Keratinocyte (primary cell): ENCODE measurements around the gene SDCCAG8. TPM values are rescaled to one million over a fixed set of nuclear protein-coding genes. Genes with fewer than 3 reads are reported as not detected.

Experiments used
- DNase-seq: peaks from one replicate; pipeline ENCODE4 v3.0.0-alpha.2; 2011; ENCODE audit warnings: low read depth, missing footprints, low spot score
- FAIRE-seq: peaks from 2 replicates; lab custom pipeline; 2011; peaks lifted over from hg19 to GRCh38; lab: Jason Lieb, UNC
- H2AFZ ChIP-seq: 2 replicates; pipeline ENCODE4 v1.6.0; 2012; ENCODE audit warnings: low read length, control low read depth, inconsistent platforms; ENCODE audit not compliant: control insufficient read depth
- H3K27ac ChIP-seq: 2 replicates; pipeline ENCODE4 v1.5.1; 2011; ENCODE audit warnings: low read length; ENCODE audit not compliant: control insufficient read depth, insufficient read depth
- H3K27me3 ChIP-seq: 3 replicates; pipeline ENCODE4 v1.6.0; 2011; ENCODE audit warnings: low read length; ENCODE audit not compliant: control insufficient read depth, insufficient read depth; ENCODE audit errors: extremely low read depth
- H3K36me3 ChIP-seq, 2 experiments: 2 replicates in 1 of 2; 3 replicates in 1 of 2; pipeline ENCODE4 v1.5.1; 2011; ENCODE audit warnings: low read length in 2 of 2, mild to moderate bottlenecking in 1 of 2; ENCODE audit not compliant: control insufficient read depth in 2 of 2, insufficient read depth in 2 of 2; ENCODE audit errors: extremely low read depth in 1 of 2
- H3K4me1 ChIP-seq: 3 replicates; pipeline ENCODE4 v1.5.1; 2011; ENCODE audit warnings: low read length; ENCODE audit not compliant: control insufficient read depth, insufficient read depth; ENCODE audit errors: extremely low read depth
- H3K4me2 ChIP-seq: 3 replicates; pipeline ENCODE4 v1.6.0; 2011; ENCODE audit warnings: low read depth, low read length; ENCODE audit not compliant: control insufficient read depth, insufficient read depth; ENCODE audit errors: extremely low read depth
- H3K4me3 ChIP-seq, 3 experiments: fragments of 200-600 bp in 1 of 3; sonication (generic) in 1 of 3; 2 replicates in 2 of 3; 3 replicates in 1 of 3; pipeline ENCODE4 v1.5.1; 2011 to 2016; ENCODE audit warnings: low read length in 3 of 3, mild to moderate bottlenecking in 3 of 3, control low read depth in 2 of 3, inconsistent platforms in 1 of 3, low read depth in 1 of 3, mixed read lengths in 1 of 3, mixed run types in 1 of 3, moderate library complexity in 1 of 3; ENCODE audit not compliant: control insufficient read depth in 2 of 3, insufficient read depth in 2 of 3; ENCODE audit errors: extremely low read depth in 1 of 3
- H3K79me2 ChIP-seq: 2 replicates; pipeline ENCODE4 v1.6.0; 2012; ENCODE audit warnings: low read length; ENCODE audit not compliant: control insufficient read depth, insufficient read depth
- H3K9ac ChIP-seq: 3 replicates; pipeline ENCODE4 v1.6.0; 2011; ENCODE audit warnings: low read length; ENCODE audit not compliant: control insufficient read depth, insufficient read depth; ENCODE audit errors: extremely low read depth
- H3K9me1 ChIP-seq: 3 replicates; pipeline ENCODE4 v1.6.0; 2011; ENCODE audit warnings: low read length; ENCODE audit not compliant: control insufficient read depth, insufficient read depth; ENCODE audit errors: extremely low read depth
- H3K9me3 ChIP-seq: 2 replicates; pipeline ENCODE4 v1.5.1; 2012; ENCODE audit warnings: low read depth, low read length; ENCODE audit not compliant: control insufficient read depth
- H4K20me1 ChIP-seq: 3 replicates; pipeline ENCODE4 v1.6.0; 2011; ENCODE audit warnings: low read length; ENCODE audit not compliant: control insufficient read depth, insufficient read depth; ENCODE audit errors: extremely low read depth
- EZH2 ChIP-seq: IDR thresholded peaks from one replicate; pipeline ENCODE4 v1.6.1; 2012; ENCODE audit warnings: inconsistent platforms, mild to moderate bottlenecking, low read length, moderate library complexity
- dilution Hi-C: fragments of 300-500 bp; cut with MboI; formaldehyde crosslinking; loops from one replicate; pipeline ENCODE4 v1.7.0; 2020; ENCODE audit warnings: low sequenced_read_pairs; ENCODE audit not compliant: extremely low pct_ligation_motif_present
- polyA plus RNA-seq, 5 experiments: library from polyadenylated mRNA; depleted of rRNA in 3 of 5; stranded (reverse) in 3 of 5; stranded (forward) in 1 of 5; unstranded in 1 of 5; fragments of >200 nt; gene quantifications; 1 replicate in 1 of 5; 2 replicates in 3 of 5; 3 replicates in 1 of 5; pipeline versions ENCODE4 v1.2.1 to v1.2.3, GENCODE V29; 2011 to 2012; ENCODE audit warnings: missing spikeins in 2 of 5, low read depth in 1 of 5, low replicate concordance in 1 of 5
- TF ChIP-seq, protein P1 (sequence below), 3 experiments: IDR thresholded peaks in 1 of 3; conservative IDR thresholded peaks in 1 of 3; optimal IDR thresholded peaks in 1 of 3; 2 replicates in 2 of 3; 3 replicates in 1 of 3; pipeline versions ENCODE3 to v1.5.1; 2011; ENCODE audit warnings: low read length in 3 of 3, mild to moderate bottlenecking in 3 of 3, moderate library complexity in 2 of 3, control low read depth in 1 of 3, inconsistent platforms in 1 of 3; ENCODE audit not compliant: insufficient read depth in 2 of 3; ENCODE audit errors: extremely low read depth in 1 of 3

Gene SDCCAG8
- polyA plus RNA-seq, 1 donor (not counting 4 experiments of a cell fraction or from before 2014, with no cell fraction given), result 61.6 TPM

DNA sequence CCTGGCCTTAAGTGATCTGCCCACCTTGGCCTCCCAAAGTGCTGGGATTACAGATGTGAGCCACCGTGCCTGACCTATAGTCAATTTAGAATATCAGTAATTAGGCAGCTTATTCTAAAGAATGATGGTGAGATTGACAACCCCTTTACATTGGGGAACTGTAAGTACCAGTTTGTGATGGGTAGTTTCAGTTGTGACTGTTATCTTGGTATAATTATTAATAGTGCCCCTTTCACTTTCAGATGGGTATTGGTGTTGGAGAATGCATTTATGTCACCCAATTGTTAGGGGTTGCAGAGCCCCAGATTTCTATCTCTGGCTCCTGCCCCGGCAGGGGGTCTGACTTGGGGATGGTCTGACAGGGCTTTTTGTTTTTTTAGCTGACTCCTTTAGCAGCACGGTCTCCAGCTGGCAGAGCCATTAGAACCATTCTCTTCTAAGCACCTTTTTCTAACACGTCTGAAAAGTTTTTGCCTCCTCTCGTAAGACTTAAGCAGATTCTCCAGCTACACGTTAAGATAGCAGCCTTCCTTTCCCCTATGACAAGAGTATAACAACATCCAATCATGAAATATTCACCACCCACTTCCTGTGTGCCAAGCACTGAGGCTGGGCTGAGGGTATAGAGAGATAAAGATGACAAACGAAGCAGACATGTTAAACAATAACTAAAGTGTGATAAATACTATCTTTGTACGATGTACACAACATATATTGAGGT lies 157.8 kb downstream of the SDCCAG8 start:
- H3K9ac ChIP-seq, result no peak overlapping the region
- no peaks in the 10 kb centered on the region for H3K79me2 ChIP-seq
- no peaks in the 10 kb centered on the region for H3K4me1 ChIP-seq
- no peaks in the 10 kb centered on the region for H4K20me1 ChIP-seq
- H3K4me2 ChIP-seq, result no peak overlapping the region
- no peaks in the 10 kb centered on the region for H3K27me3 ChIP-seq
- H3K36me3 ChIP-seq, result peaks cover 1 to 3% of the 10 kb centered on the region in 2 experiments
- TF ChIP-seq EZH2, result no peak
- TF ChIP-seq, protein P1, sequence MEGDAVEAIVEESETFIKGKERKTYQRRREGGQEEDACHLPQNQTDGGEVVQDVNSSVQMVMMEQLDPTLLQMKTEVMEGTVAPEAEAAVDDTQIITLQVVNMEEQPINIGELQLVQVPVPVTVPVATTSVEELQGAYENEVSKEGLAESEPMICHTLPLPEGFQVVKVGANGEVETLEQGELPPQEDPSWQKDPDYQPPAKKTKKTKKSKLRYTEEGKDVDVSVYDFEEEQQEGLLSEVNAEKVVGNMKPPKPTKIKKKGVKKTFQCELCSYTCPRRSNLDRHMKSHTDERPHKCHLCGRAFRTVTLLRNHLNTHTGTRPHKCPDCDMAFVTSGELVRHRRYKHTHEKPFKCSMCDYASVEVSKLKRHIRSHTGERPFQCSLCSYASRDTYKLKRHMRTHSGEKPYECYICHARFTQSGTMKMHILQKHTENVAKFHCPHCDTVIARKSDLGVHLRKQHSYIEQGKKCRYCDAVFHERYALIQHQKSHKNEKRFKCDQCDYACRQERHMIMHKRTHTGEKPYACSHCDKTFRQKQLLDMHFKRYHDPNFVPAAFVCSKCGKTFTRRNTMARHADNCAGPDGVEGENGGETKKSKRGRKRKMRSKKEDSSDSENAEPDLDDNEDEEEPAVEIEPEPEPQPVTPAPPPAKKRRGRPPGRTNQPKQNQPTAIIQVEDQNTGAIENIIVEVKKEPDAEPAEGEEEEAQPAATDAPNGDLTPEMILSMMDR (optimal IDR thresholded peaks at IDR 0.05 in 1 of 3, IDR thresholded peaks at IDR 0.05 in 1 of 3, conservative IDR thresholded peaks at IDR 0.05 in 1 of 3; ENCODE audit: extremely low read depth in 1 of 3, insufficient read depth in 2 of 3, low read length in 3 of 3), result no peak
- H3K27ac ChIP-seq, result no peak overlapping the region
- H3K9me3 ChIP-seq, result no peaks in the 10 kb centered on the region
- H3K9me1 ChIP-seq, result no peaks in the 10 kb centered on the region
- no peak overlapping the region for H3K4me3 ChIP-seq
- dilution Hi-C loops, result no loop called here
- no peak for FAIRE-seq
- no peak for DNase-seq
- no peak overlapping the region for H2AFZ ChIP-seq

- no peaks in the 10 kb centered on the region for H4K20me1 ChIP-seq
- H3K9ac ChIP-seq, result no peak overlapping the region
- no peak for TF ChIP-seq EZH2
- TF ChIP-seq, protein P1 (optimal IDR thresholded peaks at IDR 0.05 in 1 of 3, IDR thresholded peaks at IDR 0.05 in 1 of 3, conservative IDR thresholded peaks at IDR 0.05 in 1 of 3; ENCODE audit: extremely low read depth in 1 of 3, insufficient read depth in 2 of 3, low read length in 3 of 3), result no peak
- no peak overlapping the region for H3K4me3 ChIP-seq
- no peaks in the 10 kb centered on the region for H3K27me3 ChIP-seq
- no peaks in the 10 kb centered on the region for H3K9me3 ChIP-seq
- H3K36me3 ChIP-seq, result peaks cover 1 to 3% of the 10 kb centered on the region in 2 experiments
- dilution Hi-C loops, result no loop called here
- H2AFZ ChIP-seq, result no peak overlapping the region
- no peaks in the 10 kb centered on the region for H3K9me1 ChIP-seq
- DNase-seq (no peak), FAIRE-seq (no peak)
- H3K4me2 ChIP-seq, result no peak overlapping the region
- no peaks in the 10 kb centered on the region for H3K79me2 ChIP-seq
- no peak overlapping the region for H3K27ac ChIP-seq
- H3K4me1 ChIP-seq, result no peaks in the 10 kb centered on the region
Measured at GRCh38 chr1:243414152-243414494, 158.3 kb downstream of the SDCCAG8 start.
